ENCODE results near the gene SOX18. TPM values are rescaled to one million over a fixed set of nuclear protein-coding genes. Genes with fewer than 3 reads are reported as not detected.
A peak's percentile ranks its signal among the peaks of the same experiment; 100 is the strongest.

The SOX18 gene
- total and polyA plus RNA-seq, 2 of the 13 experiments (the other 11 are each of a cell fraction or from before 2014, with no cell fraction given), result 1.6 to 1.9 TPM

- TF ChIP-seq KIAA2018 (CRISPR knock-in tag; IDR thresholded peaks at IDR 0.05; ENCODE audit: borderline replicate concordance), result no peak
- TF ChIP-seq HMGXB3 (CRISPR knock-in tag; IDR thresholded peaks at IDR 0.05; ENCODE audit: borderline replicate concordance), result no peak
- TF ChIP-seq NCOR1 (IDR thresholded peaks at IDR 0.05; ENCODE audit: borderline replicate concordance, low read length), result peak; percentile 53
- TF ChIP-seq SMC3 (IDR thresholded peaks at IDR 0.05; ENCODE audit: low read length), result no peak
- 0 out of 2 replicates have a peak, but pooled peaks have one; percentile 37 for TF ChIP-seq GATA4 (IDR thresholded peaks at IDR 0.05; ENCODE audit: borderline replicate concordance, low read depth)
- no peak for TF ChIP-seq TBP (CRISPR knock-in tag; IDR thresholded peaks at IDR 0.05)
- TF ChIP-seq DBP (CRISPR knock-in tag; IDR thresholded peaks at IDR 0.05; ENCODE audit: not compliant biosample characterization), result no peak
- TF ChIP-seq ZNF207 (IDR thresholded peaks at IDR 0.05; ENCODE audit: borderline replicate concordance), result no peak
- TF ChIP-seq SAP130 (CRISPR knock-in tag; IDR thresholded peaks at IDR 0.05; ENCODE audit: low read depth), result no peak
- no peak; the same call in 1 of the 2 replicates for TF ChIP-seq EED (CRISPR knock-in tag; IDR thresholded peaks at IDR 0.05)
- 0 out of 2 replicates have a peak, but pooled peaks have one; percentile 19 for TF ChIP-seq MED1 (CRISPR knock-in tag; IDR thresholded peaks at IDR 0.05)
- peak; percentile 6; the same call in 1 of the 2 replicates for TF ChIP-seq GTF3A (CRISPR knock-in tag; conservative IDR thresholded peaks at IDR 0.05)
- 0 out of 3 replicates have a peak, but pooled peaks have one; percentile 33 for TF ChIP-seq MXI1 (IDR thresholded peaks at IDR 0.05; ENCODE audit: borderline replicate concordance, low read depth, low read length)
These were observed 9.0 kb downstream of the SOX18 start (continued) for GRCh38 chr20:64040231-64041039.

Data from HepG2 (cell line).